Right renal pelvis (tissue), 4 donors: Measurements from ENCODE around the gene FSTL4. TPM values are rescaled to one million over a fixed set of nuclear protein-coding genes. Genes with fewer than 3 reads are reported as not detected.
"Not testable (repeated sequence)": the region's sequence is repeated elsewhere in the genome, so short reads cannot be mapped to it uniquely, and the experiment has no call there.

Experiments used
- DNase-seq, 4 donors: peaks; one replicate each; pipeline ENCODE4 v3.0.0-alpha.2; 2013; ENCODE audit warnings: low read depth in 4 of 4, low spot score in 3 of 4, missing footprints in 1 of 4
- polyA plus RNA-seq, 4 donors: library from polyadenylated mRNA; unstranded; fragments of 120-200 nt; gene quantifications; one replicate each; pipeline ENCODE4 v1.2.1, GENCODE V29; 2013; ENCODE audit not compliant: insufficient read length in 4 of 4

Gene FSTL4
- polyA plus RNA-seq, 4 donors, result 0.74 to 1.1 (median 0.86) TPM

DNA sequence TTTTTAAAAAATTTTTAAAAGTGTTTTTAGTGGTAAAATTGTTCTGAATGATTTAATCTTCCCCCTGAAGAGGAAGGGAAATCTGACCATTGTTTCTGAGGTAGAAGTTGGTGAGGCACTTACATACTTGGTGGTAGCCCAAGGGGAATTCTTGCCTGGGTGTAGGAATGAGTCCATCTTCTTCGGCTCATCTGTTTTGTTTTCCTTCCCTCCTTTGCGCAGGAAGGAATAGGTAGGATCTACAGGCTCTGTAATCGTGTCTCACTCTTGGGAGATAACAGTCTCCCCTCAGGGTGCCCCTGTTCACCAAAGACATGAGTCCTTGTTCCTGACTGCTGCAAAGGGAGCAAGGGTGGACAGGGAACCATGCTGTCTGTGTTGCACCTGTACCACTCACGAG is 422.5 kb downstream of the FSTL4 start:
- DNase-seq, result no peak

GRCh38 chr5:133179405-133179804 is 432.9 kb downstream of the FSTL4 start:
- no peak for DNase-seq

DNA sequence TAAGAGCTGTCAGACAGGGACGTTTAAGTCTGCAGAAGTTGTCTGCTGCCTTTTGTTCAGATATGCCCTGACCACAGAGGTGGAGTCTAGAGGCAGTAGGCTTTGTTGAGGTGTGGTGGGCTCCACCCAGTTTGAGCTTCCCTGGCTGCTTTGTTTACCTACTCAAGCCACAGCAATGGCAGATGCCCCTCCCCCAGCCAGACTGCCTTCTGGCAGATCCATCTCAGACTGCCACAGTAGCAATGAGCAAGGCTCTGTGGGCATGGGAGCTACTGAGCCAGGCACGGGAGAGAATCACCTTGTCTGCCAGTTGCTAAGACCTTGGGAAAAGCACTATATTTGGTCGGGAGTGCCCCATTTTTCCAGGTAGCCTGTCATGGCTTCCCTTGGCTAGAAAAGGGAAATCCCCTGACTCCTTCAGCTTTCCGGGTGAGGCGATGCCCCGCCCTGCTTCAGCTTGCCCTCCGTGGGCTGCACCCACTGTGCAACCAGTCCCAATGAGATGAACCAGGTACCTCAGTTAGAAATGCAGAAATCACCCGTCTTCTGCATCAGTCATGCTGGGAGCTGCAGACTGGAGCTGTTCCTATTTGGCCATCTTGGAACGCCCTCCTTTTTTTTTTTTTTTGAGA is 441.5 kb downstream of the FSTL4 start:
- DNase-seq, result not testable (repeated sequence)

- DNase-seq, result no peak
These were observed 447.6 kb downstream of the FSTL4 start for GRCh38 chr5:133164759-133165158.

DNA sequence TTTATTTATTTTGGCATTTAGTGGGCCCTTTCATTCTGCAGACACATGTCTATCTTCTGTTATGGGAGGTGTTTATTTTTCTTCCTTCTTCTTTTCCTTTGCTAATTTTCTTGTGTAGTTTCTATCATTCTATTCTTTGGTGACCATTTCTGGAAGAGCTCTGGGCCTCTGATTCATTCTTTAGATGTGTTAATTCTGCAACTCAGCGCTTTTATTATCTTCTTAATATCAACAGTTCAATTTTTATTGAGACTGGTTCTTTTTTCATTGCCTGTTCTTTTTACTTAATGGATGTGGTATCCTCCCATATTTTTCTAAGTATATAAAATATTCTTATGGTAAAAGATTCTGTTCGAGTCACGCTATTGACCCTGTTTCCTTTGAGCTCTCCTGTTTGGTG is 448.5 kb downstream of the FSTL4 start:
- no peak for DNase-seq

- DNase-seq, result no peak
These were observed 452.8 kb downstream of the FSTL4 start for GRCh38 chr5:133159543-133159942.

DNA sequence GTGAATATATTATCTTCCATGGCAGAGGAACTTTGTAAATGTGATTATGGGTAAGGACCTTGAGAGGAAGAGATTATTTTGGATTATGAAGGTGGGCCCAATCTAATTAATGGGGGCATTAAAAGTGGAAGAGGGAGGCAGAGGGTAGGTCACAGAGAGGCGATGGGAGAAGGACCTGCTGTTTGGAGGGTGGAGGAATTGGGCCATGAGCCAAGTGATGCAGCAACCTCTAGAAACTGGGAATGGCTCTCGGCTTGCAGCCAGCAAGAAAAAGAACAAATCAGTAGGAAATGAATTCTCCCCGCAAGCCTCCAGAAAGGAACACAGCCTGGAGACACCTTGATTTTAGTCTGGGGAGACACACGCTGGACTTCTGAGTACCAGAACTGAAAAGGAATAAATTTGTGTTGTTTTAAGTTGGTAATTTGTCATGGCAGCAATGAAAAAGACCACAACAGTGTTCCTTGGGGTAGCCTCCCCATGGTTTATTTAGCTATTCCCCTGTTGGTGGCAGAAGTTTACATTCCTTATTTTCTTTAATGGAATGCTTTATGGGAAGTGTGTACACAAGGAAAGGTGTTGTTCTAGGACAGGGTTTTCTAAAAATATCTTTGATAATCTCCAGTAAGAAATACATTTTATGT is 456.9 kb downstream of the FSTL4 start:
- no peak for DNase-seq

GRCh38 chr5:133154274-133155075 is 457.9 kb downstream of the FSTL4 start:
- no peak for DNase-seq

- DNase-seq, result no peak
These were observed 461.3 kb downstream of the FSTL4 start for GRCh38 chr5:133150909-133151544.

GRCh38 chr5:133149345-133149744 is 463.0 kb downstream of the FSTL4 start:
- no peak for DNase-seq

DNA sequence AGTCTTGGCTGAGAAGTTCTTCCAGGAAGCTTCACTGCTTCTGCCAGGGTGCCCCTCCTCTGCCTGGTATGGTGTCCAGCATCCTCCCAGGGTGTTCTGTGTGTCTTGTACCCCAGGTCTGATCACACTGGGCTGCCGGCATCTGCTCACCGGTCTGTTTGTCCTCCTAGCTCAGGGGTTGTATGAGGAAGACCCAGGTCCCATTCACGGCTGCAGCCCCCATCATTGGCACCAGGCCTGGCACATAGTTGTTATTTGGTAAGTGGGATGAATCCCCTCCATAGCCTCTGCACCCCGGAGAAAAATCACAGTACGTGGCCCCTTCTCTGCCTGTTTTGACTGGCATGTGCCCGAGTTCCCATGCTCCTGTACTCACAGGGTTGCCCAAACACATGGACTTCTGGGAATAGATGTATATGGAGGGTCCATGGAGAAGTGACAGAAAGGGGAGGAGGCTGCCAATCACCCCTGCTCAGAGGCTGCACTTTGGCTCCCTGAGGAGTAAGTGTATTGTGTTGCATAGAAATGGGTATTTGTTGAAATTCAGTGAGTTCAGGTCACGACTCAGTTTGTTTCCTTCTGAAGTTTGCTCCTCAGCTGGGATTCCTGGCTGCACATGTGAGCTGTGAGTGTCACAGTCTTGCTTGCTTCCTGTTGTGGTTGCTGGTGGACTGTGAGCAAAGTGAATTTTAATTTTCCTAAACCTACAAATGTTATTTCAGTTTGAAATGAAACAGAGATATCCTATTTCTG is 464.4 kb downstream of the FSTL4 start:
- DNase-seq, result no peak

DNA sequence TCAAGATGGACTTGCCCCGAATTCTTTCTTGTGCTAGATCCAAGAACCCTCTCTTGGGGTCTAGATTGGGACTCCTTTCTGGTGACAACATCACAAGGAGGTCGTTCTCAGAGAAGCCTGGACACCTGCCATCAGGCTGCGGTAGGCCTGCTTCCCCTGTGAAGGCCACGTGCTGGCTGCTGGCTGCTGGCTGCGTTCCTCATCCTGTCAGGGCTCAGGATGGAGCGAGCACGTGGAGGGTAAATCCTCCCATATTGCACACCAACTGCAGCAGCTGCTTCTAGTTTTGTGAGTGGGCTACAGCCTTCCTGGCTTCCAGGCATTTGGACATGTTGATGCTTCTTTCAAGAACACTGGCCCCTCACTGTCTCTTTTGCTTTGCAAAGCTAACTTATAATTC is 464.9 kb downstream of the FSTL4 start:
- DNase-seq, result no peak
